GM21786 (cell line): ENCODE results near the gene QKI.
"Not testable (repeated sequence)": the region's sequence is repeated elsewhere in the genome, so short reads cannot be mapped to it uniquely, and the experiment has no call there.

Source experiments
- ATAC-seq: cut with Tn5 transposase; IDR thresholded peaks from one replicate; pipeline ENCODE4 v1.9.1; 2021; ENCODE audit not compliant: unreplicated experiment

Gene QKI

DNA sequence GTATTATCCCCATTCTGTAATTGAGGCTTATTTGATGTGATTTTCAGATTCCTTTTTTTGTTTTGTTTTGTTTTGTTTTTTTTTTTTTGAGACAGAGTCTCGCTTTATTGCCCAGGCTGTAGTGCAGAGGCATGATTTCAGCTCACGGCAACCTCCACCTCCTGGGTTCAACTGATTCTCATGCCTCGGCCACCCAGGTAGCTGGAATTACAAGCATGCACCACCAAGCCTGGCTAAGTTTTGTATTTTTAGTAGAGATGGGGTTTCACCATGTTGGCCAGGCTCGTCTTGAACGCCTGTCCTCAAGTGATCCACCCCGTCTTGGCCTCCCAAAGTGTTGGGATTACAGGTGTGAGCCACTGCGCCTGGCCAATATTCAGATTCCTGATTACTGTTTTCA lies 62.4 kb downstream of the QKI start:
- not testable (repeated sequence) for ATAC-seq

- no peak for ATAC-seq
Measured at GRCh38 chr6:163483107-163483506, 68.6 kb downstream of the QKI start.

DNA sequence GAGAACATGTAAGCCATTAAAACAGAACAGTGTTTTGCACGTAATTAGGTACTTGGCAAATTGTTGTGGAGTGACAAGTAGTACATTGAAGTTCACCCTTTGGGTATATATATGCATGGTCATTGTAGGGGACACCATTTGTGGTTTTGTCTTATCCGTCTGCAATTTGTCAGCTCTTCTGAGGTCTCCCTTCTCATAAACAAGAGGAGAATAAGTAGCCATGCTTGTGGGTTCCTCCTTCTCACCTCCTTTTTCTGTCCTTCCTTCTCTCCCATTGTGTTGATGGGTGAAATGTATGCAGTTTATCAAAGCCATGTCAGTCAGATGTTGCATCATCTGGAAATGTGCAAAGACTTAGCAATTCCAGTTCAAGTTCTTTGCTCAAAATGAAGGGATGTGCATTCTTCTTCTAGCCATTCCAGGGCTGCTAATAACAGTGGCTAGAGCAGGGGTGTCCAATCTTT lies 70.9 kb downstream of the QKI start:
- no peak for ATAC-seq

GRCh38 chr6:163486821-163487220 lies 72.3 kb downstream of the QKI start:
- ATAC-seq, result no peak

DNA sequence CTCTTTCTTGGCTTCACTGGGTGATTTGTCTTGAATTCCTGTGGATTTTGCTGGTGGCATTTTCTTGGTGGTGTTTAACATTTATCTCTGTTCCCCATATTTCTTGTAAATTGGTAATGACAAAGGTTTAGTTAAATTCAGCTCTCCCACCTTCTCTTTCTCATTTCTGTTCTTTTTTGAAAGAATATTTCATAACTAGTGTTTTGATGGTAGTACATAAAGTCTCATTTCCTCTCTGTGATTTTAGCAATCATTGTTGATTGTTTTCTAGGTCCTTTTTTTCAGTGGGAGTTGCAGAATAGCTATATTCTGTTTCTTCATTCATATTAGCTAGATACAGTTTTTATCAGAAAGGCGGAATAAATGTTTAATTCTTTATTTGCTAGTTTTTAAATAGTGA lies 73.1 kb downstream of the QKI start:
- ATAC-seq, result no peak

GRCh38 chr6:163489584-163489983 lies 75.1 kb downstream of the QKI start:
- no peak for ATAC-seq

- ATAC-seq, result no peak
Measured at GRCh38 chr6:163490826-163491577, 76.5 kb downstream of the QKI start.

- no peak for ATAC-seq
Measured at GRCh38 chr6:163491737-163492300, 77.3 kb downstream of the QKI start.

DNA sequence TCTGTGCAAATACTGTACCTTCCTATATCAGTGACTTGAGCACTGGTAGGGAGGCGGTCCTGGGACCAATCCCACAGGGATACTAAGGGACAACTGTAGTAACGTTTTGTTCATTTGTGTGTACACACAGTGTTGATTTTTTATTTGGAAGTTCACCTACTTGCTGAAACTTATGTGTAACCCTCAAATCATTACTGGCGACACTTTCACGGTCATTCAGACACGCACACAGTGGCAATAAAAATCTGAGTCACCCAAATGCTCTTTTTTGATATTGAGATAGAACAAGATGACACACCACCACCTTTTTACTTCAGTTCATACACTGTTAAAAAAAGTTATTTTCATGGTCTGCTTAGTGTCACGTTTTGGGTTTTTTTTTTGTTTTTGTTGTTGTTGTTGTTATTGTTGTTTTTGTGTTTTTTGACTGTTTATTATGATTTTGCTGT lies 79.8 kb downstream of the QKI start:
- no peak for ATAC-seq

GRCh38 chr6:163496205-163496604 lies 81.7 kb downstream of the QKI start:
- no peak for ATAC-seq

GRCh38 chr6:163500105-163500504 lies 85.6 kb downstream of the QKI start:
- no peak for ATAC-seq

- ATAC-seq, result no peak
Measured at GRCh38 chr6:163501026-163501425, 86.5 kb downstream of the QKI start.

- ATAC-seq, result no peak
Measured at GRCh38 chr6:163501439-163501838, 86.9 kb downstream of the QKI start.

GRCh38 chr6:163504984-163505640 lies 90.6 kb downstream of the QKI start:
- no peak for ATAC-seq

GRCh38 chr6:163507965-163508364 lies 93.4 kb downstream of the QKI start:
- no peak for ATAC-seq

DNA sequence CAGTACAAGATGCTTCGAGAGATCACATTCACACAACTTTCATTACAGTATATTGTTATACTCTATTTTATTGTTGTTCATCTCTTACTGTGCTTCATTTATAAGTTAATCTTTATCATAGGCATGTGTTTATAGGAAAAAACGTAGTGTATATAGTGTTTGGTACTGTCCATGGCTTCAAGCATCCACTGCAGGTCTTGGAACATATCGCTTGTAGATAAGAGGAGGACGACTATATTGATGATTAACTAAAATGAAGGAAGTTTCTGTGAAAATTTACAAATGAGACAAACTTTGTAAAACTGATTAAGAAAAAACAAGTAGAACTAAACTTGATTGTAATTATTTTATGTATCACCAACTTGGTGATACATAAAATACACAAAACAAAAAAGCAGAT lies 98.5 kb downstream of the QKI start:
- ATAC-seq, result no peak

DNA sequence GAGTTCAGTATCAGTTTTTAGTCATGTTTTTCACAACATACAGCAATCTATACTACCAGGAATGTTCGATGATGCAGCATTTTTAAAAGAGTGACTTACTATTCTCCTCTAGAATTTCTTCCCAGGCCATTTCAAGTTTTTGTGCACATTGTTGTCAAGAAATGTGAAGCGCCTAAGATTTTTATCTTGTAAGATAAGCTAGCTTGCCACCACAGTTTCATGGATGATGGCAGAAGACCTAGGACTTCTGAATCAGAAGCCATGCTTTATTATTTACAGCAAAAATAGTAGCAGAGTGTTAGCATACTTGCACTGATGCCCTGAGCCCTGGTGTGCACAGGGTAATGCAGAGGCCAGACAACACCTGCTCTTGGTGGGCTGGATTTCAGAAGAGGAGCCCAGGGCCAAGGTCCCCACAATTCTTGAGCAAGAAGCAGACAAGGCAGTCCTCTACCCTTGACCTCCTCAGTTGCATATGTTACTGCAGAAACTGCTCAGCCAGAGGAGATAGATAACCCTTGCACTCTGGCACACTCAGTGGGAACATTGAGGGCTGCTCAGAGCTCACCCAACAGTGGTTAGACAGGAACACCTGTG lies 99.2 kb downstream of the QKI start:
- ATAC-seq, result no peak

DNA sequence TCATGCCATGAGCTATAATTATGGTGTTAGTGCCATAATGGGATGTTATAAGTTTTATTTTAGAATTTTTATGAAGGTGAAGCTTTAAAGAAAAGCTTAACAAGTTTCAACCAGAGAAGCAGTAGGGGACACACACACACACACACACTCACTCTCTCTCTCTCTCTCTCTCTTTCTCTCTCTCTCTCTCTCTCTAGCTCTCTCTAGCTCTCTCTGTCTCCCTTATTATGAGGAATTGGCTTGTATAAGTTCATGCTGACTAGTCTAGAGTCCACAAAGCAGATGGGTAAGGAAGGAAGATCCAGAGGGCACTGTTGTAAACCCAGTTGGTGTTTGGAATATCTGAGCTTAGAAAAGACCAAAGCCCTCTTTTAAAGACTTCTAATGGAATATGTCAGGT lies 102.4 kb downstream of the QKI start:
- no peak for ATAC-seq

DNA sequence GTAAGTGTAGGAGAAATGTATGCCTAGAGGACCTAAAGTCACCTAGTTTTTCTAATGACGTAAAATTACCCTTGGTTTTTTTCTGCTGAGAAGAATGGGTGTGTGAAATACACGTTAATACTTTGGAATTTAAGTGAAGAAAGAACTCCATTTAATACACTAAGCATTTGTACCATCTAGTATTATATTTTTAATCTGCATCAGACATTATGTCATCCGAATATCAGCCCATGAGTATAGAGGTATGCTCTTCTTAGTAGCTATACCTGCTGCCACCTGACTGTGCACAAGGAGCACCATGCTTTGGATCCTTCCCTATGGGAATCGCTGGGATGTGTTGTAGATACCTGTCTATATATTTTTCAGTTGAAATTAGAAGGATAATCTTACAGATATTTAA lies 106.4 kb downstream of the QKI start:
- ATAC-seq, result no peak

GRCh38 chr6:163522033-163522432 lies 107.5 kb downstream of the QKI start:
- ATAC-seq, result no peak

DNA sequence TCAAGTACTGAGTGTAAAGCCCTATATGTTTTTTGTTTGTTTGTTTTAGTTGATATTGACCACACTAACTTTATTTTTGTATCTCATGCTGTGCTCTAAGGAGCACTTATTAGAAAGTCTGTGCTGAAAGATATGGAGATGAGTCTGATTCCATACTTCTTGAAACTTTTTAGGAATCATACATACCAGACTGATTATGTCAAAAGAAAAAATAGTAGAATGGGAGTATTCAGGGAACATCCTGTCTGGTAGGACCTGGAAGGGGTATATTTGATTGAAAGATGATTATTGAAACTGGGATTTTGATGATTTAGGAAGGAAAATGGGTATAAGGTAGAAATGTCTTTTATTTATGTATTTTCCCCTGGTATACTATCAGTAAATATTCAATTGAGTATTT lies 111.4 kb downstream of the QKI start:
- ATAC-seq, result no peak

DNA sequence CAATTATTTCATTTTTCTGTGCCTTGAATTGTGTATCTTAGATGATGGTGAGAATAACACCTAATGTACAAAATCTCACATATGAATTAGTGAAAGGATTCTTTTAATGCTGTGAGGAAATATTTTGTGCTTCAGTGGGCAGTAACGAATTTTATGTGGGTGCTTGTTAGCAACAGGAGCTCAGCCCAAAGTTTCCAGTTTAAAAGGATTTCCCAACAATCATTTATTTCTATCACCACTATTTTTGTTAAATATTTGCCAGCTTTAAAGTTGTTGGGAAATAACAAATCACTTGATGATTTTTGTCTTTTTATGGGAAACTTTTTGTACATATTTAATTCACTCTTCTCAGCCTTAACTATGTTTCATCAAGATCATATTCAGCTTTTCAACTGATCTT lies 111.8 kb downstream of the QKI start:
- no peak for ATAC-seq
